Stimulated activated naive B cell treated with anti-CD40 and anti-IgM and Interleukin-4, amounts not matched to agents 10 μg/mL and 1 μg/mL and 100 μg/mL, for 72 hours (primary cell): ENCODE data around the gene SLC12A7.

ENCODE experiments used
- ATAC-seq, 2 donors: fragments of 150-1000 bp; cut with Tn5 transposase; replicated peaks; 2 replicates each; pipeline ENCODE4 v1.10.0; 2021; ENCODE audit warnings: moderate library complexity in 1 of 2
- DNase-seq: peaks from one replicate; pipeline ENCODE4 v3.0.0; 2021
- H3K27ac Mint-ChIP-seq: one replicate; pipeline ENCODE4 v1.8.0; 2022; ENCODE audit warnings: mild to moderate bottlenecking, mixed read lengths
- H3K27me3 Mint-ChIP-seq, 2 donors: one replicate each; pipeline ENCODE4 v1.8.0; 2022; ENCODE audit warnings: mixed read lengths in 2 of 2
- H3K36me3 Mint-ChIP-seq, 2 donors: one replicate each; pipeline ENCODE4 v1.8.0; 2022; ENCODE audit warnings: mixed read lengths in 2 of 2, mild to moderate bottlenecking in 1 of 2
- H3K4me1 Mint-ChIP-seq, 2 donors: one replicate each; pipeline ENCODE4 v1.8.0; 2022; ENCODE audit warnings: mixed read lengths in 2 of 2, mild to moderate bottlenecking in 1 of 2
- H3K4me3 Mint-ChIP-seq, 2 donors: one replicate each; pipeline ENCODE4 v1.8.0; 2022; ENCODE audit warnings: mild to moderate bottlenecking in 2 of 2, mixed read lengths in 2 of 2, moderate library complexity in 1 of 2
- H3K9me3 Mint-ChIP-seq, 2 donors: one replicate each; pipeline ENCODE4 v1.8.0; 2022; ENCODE audit warnings: mixed read lengths in 2 of 2, mild to moderate bottlenecking in 1 of 2

The SLC12A7 gene

DNA sequence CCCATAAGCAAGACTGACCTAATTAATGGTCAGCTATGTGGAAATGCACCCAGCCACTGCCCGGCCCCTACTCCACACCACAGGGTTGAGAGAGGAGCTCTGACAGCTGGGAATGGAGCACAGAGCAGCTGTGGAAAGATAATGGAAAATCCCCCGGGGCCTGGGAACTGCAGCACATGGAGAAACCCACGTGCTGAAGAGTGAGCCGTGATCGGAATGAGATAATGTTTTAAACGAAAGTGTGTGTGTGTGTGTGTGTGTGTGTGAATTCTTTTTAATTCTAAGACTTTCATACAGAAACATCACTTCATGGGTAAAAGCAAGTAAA, 13.1 kb upstream of the SLC12A7 start:
- peaks cover 3 to 4% of the 10 kb centered on the region in 2 donors for H3K9me3 Mint-ChIP-seq
- H3K4me1 Mint-ChIP-seq = peaks cover 3 to 8% of the 10 kb centered on the region in 2 donors
- peaks cover 6 to 15% of the 10 kb centered on the region in 2 donors for H3K27me3 Mint-ChIP-seq
- ATAC-seq (no peak), DNase-seq (no peak)
- no peak overlapping the region for H3K27ac Mint-ChIP-seq
- no peak overlapping the region for H3K4me3 Mint-ChIP-seq
- H3K36me3 Mint-ChIP-seq = peaks cover 0 to 4% of the 10 kb centered on the region in 2 donors

DNA sequence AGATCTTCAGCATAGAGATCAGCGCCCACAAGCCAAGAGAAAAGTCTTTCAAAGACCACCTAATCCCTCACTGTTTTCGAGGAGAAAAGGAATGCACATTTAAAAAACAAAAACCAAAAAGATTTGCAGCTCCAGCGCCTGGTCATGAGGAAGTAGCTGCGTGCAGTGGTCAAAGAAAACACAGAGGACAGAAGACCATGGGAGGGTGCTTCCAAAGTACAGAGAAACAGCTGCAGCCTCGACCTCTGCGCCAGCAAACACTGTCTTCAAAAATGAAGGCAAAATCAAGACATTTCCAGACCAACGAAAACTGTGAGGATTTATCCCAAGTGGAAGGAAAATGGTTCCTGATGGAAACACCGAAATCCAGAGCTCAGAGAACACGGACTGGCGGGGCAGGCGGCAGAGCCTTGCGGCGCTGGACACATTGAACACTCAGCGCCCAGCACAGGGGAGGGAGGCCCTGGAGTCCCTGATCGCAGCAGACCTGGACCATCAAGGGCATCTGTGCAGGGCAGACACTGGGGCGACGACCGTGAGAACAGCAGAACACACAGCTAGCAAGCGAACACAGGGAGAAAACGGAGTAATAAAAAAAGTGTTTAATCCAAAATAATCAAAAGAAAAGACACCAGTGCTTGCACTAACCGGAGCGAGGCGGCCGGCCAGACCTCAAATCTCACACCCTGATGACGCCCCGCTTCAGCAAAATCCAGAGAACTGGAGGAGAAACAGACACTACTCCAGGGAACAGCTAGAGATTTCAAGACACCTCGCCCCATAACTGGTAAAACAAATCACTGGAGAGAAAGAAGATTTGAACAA, 12.6 kb upstream of the SLC12A7 start:
- peaks cover 0 to 4% of the 10 kb centered on the region in 2 donors for H3K36me3 Mint-ChIP-seq
- H3K9me3 Mint-ChIP-seq = peaks cover 3 to 4% of the 10 kb centered on the region in 2 donors
- ATAC-seq (no peak), DNase-seq (no peak)
- no peak overlapping the region for H3K27ac Mint-ChIP-seq
- H3K4me1 Mint-ChIP-seq = peaks cover 2 to 3% of the 10 kb centered on the region in 2 donors
- H3K27me3 Mint-ChIP-seq = peaks cover 6 to 15% of the 10 kb centered on the region in 2 donors
- H3K4me3 Mint-ChIP-seq = no peak overlapping the region

DNA sequence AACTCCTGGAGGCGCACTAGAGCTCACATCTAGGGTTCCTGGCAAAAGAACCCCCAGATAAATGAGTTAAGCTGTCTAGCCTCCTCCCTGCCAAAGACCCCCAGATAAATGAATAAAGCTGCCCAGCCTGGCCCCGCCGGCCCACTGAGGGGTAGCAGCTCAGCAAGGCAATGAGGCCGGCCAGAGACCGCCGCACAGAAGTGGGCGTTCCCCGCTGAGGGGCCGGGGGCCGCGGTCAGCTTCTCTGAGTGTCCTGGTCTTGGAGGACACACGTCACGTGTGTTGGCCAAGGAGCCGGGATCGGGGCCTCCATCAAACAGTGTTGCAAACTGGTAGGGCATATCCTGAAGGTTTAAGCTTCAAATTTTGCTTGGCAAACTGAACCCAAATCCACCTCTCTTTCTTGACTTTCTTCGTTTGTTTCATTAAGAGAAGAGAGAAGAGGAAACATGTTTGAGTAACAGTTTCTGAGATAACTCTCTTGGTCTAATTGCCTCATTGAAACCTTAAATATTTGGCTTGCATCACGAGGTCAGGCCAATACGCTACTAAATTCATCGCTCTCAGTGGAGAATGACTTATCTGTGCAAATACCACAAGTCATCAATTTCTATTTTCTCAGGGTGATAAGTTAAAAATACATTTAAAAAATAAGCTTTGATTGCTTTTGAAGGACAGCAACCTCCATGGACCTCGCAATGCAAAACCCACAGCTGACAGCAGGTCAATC, 11.7 kb upstream of the SLC12A7 start:
- peaks cover 0 to 1% of the 10 kb centered on the region in 2 donors for H3K4me1 Mint-ChIP-seq
- no peak for ATAC-seq
- no peak overlapping the region for H3K27ac Mint-ChIP-seq
- H3K9me3 Mint-ChIP-seq = peaks cover 3 to 4% of the 10 kb centered on the region in 2 donors
- peaks cover 0 to 4% of the 10 kb centered on the region in 2 donors for H3K36me3 Mint-ChIP-seq
- DNase-seq = no peak
- H3K4me3 Mint-ChIP-seq = no peak overlapping the region
- H3K27me3 Mint-ChIP-seq = peaks cover 6 to 11% of the 10 kb centered on the region in 2 donors

DNA sequence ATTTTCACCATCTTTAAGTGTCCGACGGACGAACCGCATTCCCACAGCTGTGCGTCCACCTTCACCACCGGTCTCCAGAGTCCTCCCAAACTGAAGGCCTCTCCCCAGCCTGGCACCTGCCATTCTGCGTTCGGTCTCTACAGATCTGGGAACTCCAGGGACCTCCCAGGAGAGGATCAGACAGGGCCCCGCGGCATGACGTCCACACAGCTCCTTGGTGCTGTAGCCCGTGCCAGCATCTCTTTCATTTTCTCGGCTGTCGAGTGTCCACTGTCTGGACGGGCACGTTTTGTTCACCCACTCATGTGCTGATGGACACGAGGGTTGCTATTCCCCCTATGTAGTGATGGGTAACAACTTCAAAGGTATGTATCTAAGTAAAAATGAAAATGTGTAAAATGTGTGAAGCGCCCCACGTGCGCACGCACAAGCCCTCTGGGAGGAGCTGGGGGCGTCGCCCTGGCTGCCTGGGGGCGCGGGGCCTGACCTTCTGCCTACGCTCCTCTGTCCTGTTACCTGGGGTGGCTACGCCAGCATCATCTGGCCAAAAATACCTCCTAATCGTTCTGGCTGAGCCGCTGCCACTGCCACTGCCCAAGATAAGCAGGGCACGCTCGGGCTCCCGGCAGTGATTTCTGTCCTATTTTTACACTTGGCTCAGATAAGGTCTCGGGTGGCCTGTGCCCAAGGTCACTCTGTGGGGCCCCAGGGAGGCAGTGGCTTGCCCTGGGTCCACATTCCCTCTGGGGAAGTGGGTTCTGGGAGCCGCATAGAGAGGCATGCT, 10.8 kb upstream of the SLC12A7 start:
- no peak for DNase-seq
- Mint-ChIP-seq H3K27ac (no peak overlapping the region), H3K27me3 (peaks cover 3 to 8% of the 10 kb centered on the region in 2 donors), H3K36me3 (peaks cover 0 to 4% of the 10 kb centered on the region in 2 donors), H3K9me3 (peaks cover 3 to 4% of the 10 kb centered on the region in 2 donors), H3K4me3 (no peak overlapping the region), H3K4me1 (peaks cover 2 to 9% of the 10 kb centered on the region in 2 donors)
- ATAC-seq = no peak

DNA sequence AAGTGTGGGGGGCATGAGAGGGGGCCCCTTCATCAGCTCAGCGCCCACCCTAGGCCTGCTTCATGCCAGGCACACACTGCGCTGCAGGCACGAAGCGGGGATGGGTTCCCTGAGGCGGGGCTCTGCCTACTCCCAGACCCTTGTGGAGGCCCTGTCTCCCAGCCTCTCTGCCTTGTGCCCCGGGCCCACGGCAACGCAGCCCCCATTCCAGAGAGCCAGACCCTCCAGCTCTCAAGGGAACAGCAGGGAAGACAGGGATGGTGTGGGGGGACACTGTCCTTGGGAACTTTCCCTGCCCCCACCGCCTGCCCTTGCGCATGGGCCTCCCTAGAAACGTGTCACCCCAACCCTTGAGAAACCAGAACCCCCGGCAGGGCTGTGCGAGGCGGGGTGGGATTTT, 10.0 kb upstream of the SLC12A7 start:
- Mint-ChIP-seq H3K4me3 (no peak overlapping the region), H3K4me1 (peaks cover 2 to 9% of the 10 kb centered on the region in 2 donors), H3K27ac (no peak overlapping the region)

DNA sequence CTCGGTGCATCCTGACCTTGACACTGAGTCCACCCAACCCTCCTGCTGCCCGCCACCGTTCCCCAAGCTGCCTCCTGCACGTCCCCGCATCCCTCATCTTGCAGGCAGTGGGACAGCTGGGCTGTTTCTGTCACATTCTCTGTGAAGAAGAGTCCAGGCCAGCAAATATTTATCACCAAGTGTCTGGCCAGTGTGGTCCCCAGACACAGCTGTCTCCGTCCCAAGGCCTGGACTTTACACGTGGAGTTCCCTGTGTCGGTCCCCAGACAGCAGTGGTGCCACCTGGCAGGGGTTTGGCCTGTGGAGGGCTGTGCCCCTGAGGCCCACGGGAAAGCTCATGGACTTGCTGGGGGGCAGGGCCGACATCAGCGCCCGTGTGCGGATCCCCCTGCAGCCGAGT, 9.2 kb upstream of the SLC12A7 start:
- no peak overlapping the region for H3K4me3 Mint-ChIP-seq
- peaks cover 0 to 4% of the 10 kb centered on the region in 2 donors for H3K36me3 Mint-ChIP-seq
- peaks cover 3 to 4% of the 10 kb centered on the region in 2 donors for H3K9me3 Mint-ChIP-seq
- H3K4me1 Mint-ChIP-seq = peaks cover 2 to 9% of the 10 kb centered on the region in 2 donors
- no peak for DNase-seq
- H3K27ac Mint-ChIP-seq = no peak overlapping the region
- ATAC-seq = no peak
- H3K27me3 Mint-ChIP-seq = peaks cover 0 to 6% of the 10 kb centered on the region in 2 donors

More for the DNA sequence above, 10.0 kb upstream of the SLC12A7 start:
- Mint-ChIP-seq H3K9me3 (peaks cover 3 to 4% of the 10 kb centered on the region in 2 donors), H3K36me3 (peaks cover 0 to 4% of the 10 kb centered on the region in 2 donors), H3K27me3 (peaks cover 0 to 6% of the 10 kb centered on the region in 2 donors)
- DNase-seq (no peak), ATAC-seq (no peak)

DNA sequence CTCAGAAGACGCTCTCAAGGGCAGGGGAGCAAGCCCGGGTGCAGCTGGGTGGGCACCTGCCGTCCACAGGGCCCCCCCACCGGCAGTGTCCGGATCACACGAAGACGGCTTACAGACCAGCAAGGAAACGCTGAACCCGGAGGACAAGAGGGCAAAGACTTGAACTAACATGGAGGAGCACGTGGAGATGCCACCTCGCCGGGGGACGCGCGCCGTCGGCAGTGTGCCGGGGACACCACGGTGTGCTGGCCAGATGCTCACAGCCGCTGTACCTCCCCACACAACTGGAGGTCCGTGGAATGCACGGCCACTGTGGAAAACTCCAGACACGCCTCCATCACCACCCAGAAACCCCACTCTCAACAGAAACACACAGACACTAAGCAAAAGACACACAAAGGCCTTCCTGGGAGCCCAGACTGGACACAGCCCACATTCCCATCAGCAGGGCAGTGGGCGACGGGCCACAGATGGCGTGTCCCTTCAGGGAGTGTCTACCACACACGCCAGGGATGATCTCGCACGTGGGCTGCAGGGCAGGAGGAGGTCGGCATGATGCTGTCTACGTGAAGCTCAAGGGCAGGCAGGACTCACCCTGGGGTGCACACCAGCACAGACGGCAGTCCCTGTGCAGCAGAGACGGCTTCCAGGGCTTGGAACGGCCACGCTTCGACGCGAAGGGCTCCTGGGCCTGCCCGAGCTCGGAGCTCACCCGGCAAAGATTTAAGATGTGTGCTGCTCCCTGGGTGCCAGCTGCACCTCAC, 8.6 kb upstream of the SLC12A7 start:
- Mint-ChIP-seq H3K36me3 (peaks cover 0 to 4% of the 10 kb centered on the region in 2 donors), H3K27me3 (peaks cover 0 to 6% of the 10 kb centered on the region in 2 donors), H3K4me1 (peaks cover 2 to 9% of the 10 kb centered on the region in 2 donors), H3K9me3 (peaks cover 3 to 4% of the 10 kb centered on the region in 2 donors), H3K4me3 (no peak overlapping the region), H3K27ac (no peak overlapping the region)
- DNase-seq (no peak), ATAC-seq (no peak)

DNA sequence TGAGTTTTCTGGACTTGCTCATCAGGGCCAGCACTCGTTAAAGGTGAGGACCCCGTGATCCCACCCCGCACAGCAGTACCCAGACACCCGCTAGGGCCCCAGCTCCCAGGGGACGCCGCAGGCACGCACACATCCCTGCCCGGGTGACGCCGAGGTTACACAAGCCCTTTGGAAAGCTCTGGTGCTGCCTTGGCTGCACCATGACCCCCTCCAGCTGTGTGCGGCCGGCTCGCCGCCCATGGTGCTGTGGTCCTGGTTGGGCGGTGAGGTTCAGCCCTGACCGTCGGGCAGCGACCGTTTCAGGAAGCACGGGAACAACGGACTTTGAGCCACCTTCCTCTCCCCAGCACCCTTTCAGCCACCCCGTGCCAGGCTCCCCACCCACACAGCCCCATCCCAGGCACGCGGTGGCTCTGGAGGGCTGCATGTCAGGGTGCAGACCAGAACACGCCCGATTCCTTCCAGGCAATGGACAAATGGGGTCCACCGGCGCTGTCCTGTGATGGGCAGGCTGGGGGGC, 7.5 kb upstream of the SLC12A7 start:
- Mint-ChIP-seq H3K4me1 (peaks cover 2 to 9% of the 10 kb centered on the region in 2 donors), H3K9me3 (peaks cover under 1% of the 10 kb centered on the region in 2 donors), H3K27ac (no peak overlapping the region), H3K27me3 (peaks cover 0 to 6% of the 10 kb centered on the region in 2 donors), H3K4me3 (no peak overlapping the region), H3K36me3 (peaks cover 0 to 2% of the 10 kb centered on the region in 2 donors)
- DNase-seq (no peak), ATAC-seq (no peak)

DNA sequence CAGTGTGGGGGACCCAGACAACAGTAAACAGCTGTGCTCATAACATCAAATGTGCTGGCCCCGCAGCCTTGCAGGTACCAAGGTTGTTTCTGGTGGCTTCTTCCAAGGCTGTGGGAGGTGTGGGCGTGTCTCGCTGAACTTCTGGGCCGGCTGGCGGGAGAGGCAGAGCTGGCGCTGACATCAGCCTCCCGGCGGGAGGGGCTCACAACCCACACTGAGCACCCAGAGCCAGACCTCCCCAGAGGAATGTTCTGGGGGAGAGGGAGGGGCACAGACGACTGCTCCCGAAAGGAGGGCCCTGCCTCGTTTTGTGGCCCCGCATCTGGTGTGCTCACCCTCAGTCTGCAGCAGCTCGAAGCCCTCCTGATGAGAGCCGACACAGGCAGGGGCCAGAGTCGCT, 6.9 kb upstream of the SLC12A7 start:
- H3K4me1 Mint-ChIP-seq = peaks cover 2 to 9% of the 10 kb centered on the region in 2 donors
- H3K36me3 Mint-ChIP-seq = no peaks in the 10 kb centered on the region
- ATAC-seq (no peak), DNase-seq (no peak)
- no peak overlapping the region for H3K27ac Mint-ChIP-seq
- peaks cover 0 to 6% of the 10 kb centered on the region in 2 donors for H3K27me3 Mint-ChIP-seq
- no peak overlapping the region for H3K4me3 Mint-ChIP-seq
- H3K9me3 Mint-ChIP-seq = no peaks in the 10 kb centered on the region

DNA sequence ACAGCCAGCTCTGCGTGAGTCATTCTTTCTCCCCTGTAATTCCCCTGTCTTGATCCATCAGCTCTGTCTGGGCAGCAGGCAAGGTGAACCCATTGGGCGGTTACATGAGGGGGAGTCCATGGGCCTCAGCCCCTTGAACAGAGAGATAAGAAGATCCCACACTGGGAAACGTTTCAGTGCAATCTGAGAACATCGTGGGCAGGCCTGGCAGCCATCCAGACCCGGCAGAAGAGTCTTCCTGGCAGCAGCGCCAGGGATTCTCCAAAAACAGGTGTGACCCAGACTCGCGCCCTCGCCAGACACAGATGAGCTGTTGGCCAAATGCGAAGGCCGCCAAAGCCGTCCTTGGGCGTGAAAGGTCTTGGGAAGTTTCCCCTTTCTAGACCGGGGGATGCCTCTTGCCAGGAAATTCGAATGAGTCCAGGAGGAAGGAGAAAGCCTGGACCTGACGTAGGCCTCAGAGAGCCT, 6.4 kb upstream of the SLC12A7 start:
- Mint-ChIP-seq H3K4me3 (no peak overlapping the region), H3K4me1 (peaks cover 2 to 13% of the 10 kb centered on the region in 2 donors), H3K36me3 (no peaks in the 10 kb centered on the region), H3K27me3 (peaks cover 0 to 6% of the 10 kb centered on the region in 2 donors), H3K9me3 (no peaks in the 10 kb centered on the region), H3K27ac (peak overlapping the region; percentile 20)
- no peak for DNase-seq
- peak; percentile 33 to 59 for ATAC-seq

DNA sequence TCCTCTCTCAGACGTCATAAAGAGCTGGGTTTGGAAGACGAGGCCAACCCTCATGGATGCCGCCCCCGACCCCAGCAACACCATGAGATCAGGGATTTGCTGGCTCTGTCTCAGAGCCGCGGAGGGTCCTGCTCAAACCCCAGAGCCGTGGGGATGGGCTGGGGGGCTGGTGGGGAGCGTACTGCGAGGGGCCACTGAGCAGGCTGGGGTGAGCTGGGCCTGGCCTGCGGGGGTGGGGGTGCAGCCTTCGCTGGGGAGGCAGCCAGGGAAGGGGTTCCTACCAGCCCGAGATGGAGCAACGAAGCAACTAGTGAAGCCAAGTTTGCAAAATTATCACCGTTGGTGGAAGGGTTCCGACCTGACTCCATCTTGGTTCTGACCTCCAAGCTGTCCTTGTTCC, 5.1 kb upstream of the SLC12A7 start:
- H3K4me3 Mint-ChIP-seq = no peak overlapping the region
- no peak for ATAC-seq
- H3K4me1 Mint-ChIP-seq = peaks cover 7 to 21% of the 10 kb centered on the region in 2 donors
- H3K36me3 Mint-ChIP-seq = no peaks in the 10 kb centered on the region
- H3K27me3 Mint-ChIP-seq = peaks cover 0 to 12% of the 10 kb centered on the region in 2 donors
- DNase-seq = no peak
- H3K27ac Mint-ChIP-seq = no peak overlapping the region
- no peaks in the 10 kb centered on the region for H3K9me3 Mint-ChIP-seq

DNA sequence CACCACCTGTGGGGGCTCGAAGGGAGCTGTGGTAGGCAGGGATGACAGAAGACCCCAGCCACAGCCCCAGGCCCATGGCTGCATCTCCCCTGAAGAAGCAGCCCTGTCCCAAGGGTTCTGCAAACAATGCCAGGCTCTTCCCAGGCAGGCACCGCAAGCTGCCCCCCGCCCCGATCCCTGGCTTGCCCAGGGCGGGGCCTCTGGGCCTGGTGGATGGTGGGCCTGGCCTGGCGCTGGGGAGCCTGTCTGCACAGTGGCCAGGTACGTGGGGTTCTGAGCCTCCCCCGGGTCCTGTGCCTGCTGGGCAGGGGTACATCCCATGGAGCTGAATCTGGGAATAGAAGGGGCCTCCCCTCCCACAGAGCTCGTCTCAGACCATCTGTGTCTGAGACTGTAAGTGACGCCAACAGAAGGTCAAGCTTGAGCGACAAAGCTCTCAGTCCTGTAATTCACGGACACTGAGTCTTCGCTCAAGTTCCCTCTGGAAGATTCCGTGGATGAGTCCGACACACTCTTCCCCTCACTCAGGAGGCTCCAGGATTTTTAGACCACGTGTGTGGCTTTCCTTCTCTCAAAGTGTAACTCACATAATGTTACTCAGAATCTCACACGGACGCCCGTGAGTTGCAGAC, 4.4 kb upstream of the SLC12A7 start:
- Mint-ChIP-seq H3K36me3 (no peaks in the 10 kb centered on the region), H3K27me3 (peaks cover 0 to 12% of the 10 kb centered on the region in 2 donors), H3K4me3 (no peak overlapping the region), H3K4me1 (peaks cover 7 to 21% of the 10 kb centered on the region in 2 donors), H3K9me3 (no peaks in the 10 kb centered on the region), H3K27ac (no peak overlapping the region)
- DNase-seq = no peak
- ATAC-seq = no peak
